Measurements from ENCODE around the gene SGCB.

The SGCB gene

DNA sequence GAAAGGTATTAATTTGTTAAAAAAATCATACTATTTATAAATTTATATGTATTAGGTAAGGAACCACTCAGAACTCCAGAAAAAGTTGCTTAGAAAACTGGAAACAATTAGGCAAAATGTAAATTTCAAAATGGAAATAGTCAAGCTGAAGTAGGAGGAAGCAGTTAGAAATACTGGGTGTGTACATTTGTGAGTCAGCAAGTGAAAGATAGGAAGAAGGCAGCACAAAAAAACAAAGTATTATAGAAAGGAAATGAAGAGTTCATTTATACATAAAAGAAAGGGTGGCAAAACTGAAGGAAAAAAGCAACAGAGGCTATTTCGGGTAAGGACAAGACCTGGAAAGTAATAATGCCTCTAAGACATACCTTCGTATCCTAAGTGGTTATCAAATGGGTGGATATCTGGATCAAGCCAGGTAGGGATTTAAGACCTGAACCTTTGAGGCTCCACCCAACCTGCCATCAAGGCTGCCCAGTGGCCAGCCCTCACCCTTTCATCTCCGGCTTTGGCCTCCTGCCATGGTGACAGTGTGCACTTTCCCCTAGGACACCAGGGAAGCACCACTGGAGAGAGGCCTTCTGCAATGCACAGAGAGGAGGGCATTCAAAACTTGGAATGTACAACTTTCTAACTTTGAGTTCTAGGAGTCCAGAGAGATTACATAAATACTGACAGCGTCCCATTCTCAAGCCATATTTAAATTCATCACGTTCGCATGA is 18.0 kb downstream of the SGCB start, which contains the start of gene LRRC66:
LRRC66 (minus strand) TSS at position 428 of the 722 bp plus-strand sequence. CDS start 2,750 bp downstream, outside the sequence.
- DNase-seq (ENCODE audit: low spot score): no peak

DNA sequence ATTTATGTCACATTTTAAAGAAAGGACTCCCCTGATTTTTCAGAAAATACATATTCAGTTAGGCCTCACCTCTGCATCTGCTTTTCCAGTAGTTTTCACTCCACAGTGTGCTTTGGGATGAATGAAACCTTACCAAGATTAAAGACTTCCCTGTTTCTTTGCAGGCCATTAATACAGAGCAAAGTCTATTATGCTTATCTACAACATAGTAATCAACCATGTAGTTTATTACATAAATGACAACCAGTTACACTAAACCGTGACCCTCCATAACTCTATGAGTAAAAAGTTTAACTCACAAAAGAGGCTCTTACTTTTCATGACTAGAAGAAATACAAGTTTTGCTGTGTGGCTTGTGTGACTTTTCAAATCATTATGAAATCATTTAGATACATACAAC is 20.3 kb downstream of the SGCB start:
- no peak for DNase-seq (ENCODE audit: low spot score)

DNA sequence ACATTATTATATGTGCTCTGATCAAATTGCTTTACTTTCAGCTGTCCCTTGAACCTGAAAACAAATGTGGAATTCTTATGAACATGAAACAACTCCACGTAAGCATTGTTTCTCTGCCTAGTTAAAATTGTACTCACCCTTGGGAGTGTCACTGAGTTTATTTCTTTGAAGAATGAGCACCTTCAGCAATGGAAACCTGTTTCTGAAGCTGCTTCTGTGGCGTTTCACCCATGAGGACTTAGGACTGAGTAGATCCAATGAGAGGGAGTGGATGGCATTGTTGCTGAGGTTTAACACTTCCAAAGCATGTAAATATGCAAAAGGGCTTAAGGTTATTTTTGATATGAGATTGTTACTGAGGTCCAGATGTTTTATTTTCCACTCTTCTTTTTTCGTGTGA is 21.1 kb downstream of the SGCB start:
- DNase-seq (ENCODE audit: low spot score): no peak

DNA sequence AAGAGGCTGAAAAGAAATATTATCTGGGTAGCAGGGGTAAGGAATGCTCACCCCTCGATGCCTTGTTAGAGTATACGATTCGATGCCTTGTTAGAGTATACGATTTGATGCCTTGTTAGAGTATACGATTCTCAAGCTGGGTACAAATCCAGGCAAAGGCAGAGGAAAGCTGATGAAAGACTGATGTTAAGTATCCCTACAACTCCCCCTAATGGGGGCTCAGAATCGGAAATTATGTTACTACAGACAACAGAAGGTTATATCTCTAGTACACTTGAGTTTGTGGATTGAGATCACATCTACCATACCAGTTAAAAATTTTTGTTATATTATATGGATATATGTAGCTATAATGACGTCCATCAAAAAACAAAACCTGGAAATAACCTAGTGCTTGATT is 22.7 kb downstream of the SGCB start:
- DNase-seq (ENCODE audit: low spot score): no peak

DNA sequence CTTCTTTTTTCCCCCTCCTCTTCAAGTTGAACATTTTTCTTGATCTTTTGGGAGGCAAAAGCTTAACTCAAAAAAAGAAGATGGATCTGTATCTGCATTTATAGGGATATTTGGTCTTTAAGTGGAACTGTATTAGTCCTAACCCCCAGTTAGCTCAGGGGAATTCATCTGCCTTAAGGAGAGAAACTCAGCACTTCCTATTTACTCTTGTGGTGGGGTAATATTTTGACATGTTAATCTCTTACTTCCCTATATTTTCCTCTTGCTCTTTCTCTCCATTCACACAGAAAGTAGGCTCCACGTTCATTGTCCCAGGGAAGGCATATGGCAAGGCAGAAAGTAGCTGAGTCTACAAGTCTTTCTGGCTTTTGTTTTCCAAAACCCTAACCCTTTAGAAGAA is 23.2 kb downstream of the SGCB start:
- DNase-seq (ENCODE audit: low spot score): no peak

DNA sequence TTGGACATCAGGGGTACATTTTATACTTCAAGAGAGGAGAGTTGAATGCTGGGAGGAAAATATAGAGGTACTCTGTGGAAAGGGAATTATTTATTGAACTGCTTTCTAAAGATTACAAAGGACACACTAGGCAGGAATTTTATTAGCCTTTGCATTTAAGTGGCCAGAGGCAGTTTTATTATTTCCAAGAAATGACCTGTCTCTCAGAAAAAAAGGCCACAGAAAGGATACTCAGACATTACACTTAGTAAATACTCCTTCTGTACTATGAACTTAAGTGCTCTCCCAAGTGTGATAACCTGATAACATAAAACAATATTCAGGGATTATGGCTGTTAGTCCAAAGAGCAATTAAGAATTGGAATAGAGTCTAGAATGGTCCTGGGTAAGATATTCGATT is 25.4 kb downstream of the SGCB start:
- no peak for DNase-seq (ENCODE audit: low spot score)

DNA sequence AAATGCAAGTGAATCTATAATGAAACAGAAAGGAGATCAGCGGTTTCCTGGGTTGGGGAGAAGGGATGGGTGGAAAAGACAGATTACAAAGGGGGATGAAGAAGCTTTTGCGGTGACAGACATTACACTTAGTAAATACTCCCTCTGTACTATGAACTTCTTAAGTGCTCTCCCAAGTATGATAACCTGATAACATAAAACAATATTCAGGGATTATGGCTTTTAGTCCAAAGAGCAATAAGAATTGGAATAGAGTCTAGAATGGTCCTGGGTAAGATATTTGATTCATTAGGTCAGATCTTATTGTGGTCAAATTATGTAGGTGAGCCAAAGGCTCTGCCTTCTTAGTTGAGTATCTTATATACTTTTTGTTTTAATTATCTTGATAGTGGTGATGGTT is 27.1 kb downstream of the SGCB start:
- no peak for DNase-seq (ENCODE audit: low spot score)

DNA sequence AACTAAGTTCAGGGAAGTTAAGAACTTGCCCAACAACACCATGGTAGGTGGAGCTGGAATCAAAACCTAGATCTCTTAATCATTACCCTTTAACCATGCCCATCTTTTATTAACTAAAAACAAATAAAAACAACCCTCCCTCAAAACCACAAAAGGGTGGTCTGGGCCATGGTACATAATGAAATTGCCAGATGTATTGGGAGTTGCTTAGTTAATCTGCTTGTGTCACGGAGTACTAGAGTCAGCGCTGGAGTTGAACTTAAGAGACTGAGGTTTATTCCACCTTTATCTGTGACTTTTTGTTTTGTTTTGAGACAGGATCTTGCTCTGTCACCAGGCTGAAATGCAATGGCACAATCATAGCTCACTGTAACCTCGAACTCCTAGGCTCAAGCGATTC is 31.2 kb downstream of the SGCB start:
- DNase-seq (ENCODE audit: low spot score): no peak

DNA sequence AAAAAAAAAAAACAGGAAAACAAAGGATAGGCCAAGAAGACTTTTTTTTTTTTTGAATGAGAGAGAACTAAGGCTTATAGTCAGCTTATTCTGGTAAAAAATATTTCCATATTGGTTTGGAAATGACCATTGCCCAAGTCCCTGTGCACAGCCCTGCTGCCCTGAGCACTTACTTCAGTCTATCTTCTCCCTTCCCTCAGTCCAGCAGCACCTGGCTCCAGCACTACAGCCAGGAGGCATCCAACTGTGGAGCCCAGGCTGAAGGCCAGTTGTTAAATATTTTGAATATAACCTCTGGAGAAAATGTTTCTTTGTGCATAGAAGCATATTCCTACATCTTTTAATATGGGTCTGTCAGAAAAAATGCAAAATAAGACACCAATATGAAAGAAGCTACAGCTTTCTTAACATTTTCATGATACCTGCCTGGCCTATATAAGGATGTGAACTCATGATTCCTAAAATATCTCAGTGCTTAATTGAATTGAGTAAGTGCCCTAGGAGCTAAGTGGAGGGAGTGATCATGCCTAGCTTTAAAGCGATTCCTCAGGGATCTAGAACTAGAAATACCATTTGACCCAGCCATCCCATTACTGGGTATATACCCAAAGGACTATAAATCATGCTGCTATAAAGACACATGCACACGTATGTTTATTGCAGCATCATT is 32.4 kb downstream of the SGCB start:
- DNase-seq (ENCODE audit: low spot score): no peak

DNA sequence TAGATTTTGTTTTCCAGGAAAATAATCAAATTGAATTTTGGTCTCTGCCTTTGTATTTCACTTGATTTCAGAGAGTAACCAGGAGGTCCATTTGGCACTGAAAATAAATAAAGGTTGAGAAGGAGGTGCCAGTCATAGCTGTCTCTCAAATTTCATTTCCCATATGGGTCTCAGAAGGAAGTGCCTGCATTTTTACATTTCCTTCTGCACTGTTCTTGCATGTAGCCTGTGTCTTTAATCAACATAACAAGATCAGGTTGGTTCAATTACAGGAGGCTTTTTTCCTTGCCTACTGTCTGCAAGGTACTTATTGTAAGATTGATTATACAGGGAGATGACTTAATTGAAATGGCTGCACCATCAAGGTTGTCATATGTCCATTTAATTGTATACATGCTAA is 33.7 kb downstream of the SGCB start:
- no peak for DNase-seq (ENCODE audit: low spot score)

DNA sequence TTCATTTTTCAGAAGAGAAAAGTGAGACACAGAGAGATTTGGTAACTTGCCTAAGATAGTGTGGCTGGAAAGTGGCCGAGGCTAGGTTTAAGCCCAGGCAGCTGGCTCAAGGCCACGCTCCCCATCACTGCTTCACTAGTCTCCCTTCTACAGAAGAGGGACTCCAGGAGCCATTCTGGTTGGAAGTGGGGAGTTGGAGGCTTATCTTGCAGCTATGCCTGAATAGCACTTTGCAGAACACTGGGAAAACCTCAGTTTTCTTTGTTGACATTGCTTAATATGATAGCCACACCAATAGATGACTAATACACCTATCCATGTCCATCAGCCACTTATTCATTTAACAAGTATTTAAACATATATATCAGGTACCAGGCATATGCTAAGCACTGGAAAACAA is 36.5 kb downstream of the SGCB start:
- DNase-seq (ENCODE audit: low spot score): no peak

DNA sequence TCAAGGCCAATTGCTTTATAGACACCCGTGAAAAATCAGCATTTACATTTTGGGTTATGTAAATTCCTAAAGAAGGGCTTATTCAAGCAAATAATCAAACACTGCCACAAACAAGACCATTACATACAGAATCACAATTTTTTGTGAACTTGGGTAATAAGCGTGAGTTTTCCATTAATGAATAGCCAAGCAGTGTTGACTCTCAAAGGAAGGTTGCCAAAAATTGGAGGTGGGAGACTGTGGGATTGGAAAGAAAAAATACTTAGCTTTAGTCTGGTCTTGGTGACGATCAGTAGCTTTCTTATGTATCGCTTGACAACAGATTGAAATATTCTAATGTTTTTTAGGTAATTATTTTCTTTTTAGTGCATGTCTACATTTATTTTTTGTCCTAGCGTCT is 38.8 kb downstream of the SGCB start:
- DNase-seq (ENCODE audit: low spot score): no peak

DNA sequence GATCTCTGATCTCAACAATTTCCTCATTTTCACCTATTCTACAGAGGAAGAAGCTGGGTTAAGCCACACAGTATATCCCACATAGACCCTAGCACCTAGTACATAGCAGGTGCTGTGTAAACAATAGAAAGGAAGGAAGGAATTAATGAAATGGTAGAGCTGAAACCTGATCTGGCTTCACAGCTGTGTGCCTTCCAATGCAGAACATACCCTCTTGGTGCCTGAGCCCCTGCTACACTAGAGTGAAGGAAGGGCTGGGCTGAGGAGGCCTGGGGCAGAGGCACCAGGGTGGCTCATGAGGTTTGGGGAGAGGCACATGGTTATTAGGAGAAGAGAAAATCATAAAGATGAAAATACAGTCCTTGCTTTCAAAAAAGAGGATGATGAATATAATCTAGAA is 39.3 kb downstream of the SGCB start:
- no peak for DNase-seq (ENCODE audit: low spot score)

DNA sequence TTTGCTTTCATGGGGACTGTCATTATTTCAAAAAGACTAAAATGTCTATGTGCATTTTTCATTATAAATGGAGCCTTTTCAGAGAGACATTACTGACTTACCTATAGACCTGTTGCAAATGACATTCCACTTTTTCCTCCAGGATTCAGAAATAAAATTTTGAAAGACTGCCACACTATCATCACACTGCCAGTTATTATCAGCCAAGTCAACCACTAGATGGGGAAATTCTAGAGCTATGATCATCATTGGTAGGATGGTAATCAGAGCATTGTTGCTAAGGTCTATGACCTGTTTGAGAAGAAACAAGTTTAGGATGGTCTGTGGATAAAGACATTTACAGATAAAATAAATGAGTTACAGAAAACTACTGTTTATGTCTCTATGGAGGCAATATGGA is 40.5 kb downstream of the SGCB start:
- no peak for DNase-seq (ENCODE audit: low spot score)

DNA sequence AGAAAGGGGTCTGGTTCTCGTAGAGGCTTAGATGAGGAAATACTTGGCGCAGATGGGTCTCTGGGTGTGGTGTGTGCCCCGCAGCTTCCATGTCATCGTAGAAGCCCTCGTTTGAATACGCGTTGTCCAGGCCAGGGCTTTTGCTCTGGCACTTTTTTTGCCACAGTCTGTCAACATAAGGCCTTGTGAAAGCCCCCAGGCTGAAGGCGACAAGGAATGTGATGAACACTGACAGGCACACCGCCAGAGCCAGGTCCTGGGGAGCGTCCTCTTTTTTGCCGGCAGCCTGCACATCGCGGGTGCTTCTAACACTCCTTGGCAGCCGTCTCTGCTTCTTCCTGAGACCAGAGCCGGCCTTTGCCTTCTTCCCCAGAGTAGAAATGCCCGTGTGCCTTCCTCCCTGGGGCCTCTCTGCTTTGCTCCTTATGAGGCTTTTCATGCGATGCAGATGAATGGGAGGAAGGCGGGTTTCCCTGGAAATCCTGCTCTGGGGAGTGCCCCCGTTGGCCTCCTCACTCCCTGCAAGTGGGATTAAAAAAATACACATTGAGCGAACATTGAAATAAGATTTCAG is 42.4 kb downstream of the SGCB start:
- no peak for DNase-seq (ENCODE audit: low spot score)
